ENCODE data around the gene CERS5.

Gene CERS5

GRCh38 chr12:50196537-50196936 is 29.4 kb upstream of the CERS5 start:
- TF ChIP-seq CTCF (IDR thresholded peaks at IDR 0.05; ENCODE audit: low read depth, low read length), result no peak

GRCh38 chr12:50195832-50196231 is 28.7 kb upstream of the CERS5 start:
- no peak for TF ChIP-seq CTCF (IDR thresholded peaks at IDR 0.05; ENCODE audit: low read depth, low read length)
- no peak overlapping the region for H3K4me3 ChIP-seq (ENCODE audit: low read depth, low read length)

More at GRCh38 chr12:50196537-50196936, 29.4 kb upstream of the CERS5 start:
- H3K4me3 ChIP-seq (ENCODE audit: low read depth, low read length), result no peak overlapping the region

GRCh38 chr12:50192908-50193307 is 25.7 kb upstream of the CERS5 start:
- no peak for TF ChIP-seq CTCF (IDR thresholded peaks at IDR 0.05; ENCODE audit: low read depth, low read length)
- no peak overlapping the region for H3K4me3 ChIP-seq (ENCODE audit: low read depth, low read length)

GRCh38 chr12:50192236-50192635 is 25.1 kb upstream of the CERS5 start:
- no peak for TF ChIP-seq CTCF (IDR thresholded peaks at IDR 0.05; ENCODE audit: low read depth, low read length)
- no peak overlapping the region for H3K4me3 ChIP-seq (ENCODE audit: low read depth, low read length)

GRCh38 chr12:50190859-50191258 is 23.7 kb upstream of the CERS5 start:
- no peak overlapping the region for H3K4me3 ChIP-seq (ENCODE audit: low read depth, low read length)
- no peak for TF ChIP-seq CTCF (IDR thresholded peaks at IDR 0.05; ENCODE audit: low read depth, low read length)

- H3K4me3 ChIP-seq (ENCODE audit: low read depth, low read length), result no peak overlapping the region
- no peak for TF ChIP-seq CTCF (IDR thresholded peaks at IDR 0.05; ENCODE audit: low read depth, low read length)
Measured at GRCh38 chr12:50188875-50189575, 21.9 kb upstream of the CERS5 start.

- no peak for TF ChIP-seq CTCF (IDR thresholded peaks at IDR 0.05; ENCODE audit: low read depth, low read length)
- no peak overlapping the region for H3K4me3 ChIP-seq (ENCODE audit: low read depth, low read length)
Measured at GRCh38 chr12:50188241-50188781, 21.1 kb upstream of the CERS5 start.
